ENCODE results near the gene ELMO3.

The ELMO3 gene

DNA sequence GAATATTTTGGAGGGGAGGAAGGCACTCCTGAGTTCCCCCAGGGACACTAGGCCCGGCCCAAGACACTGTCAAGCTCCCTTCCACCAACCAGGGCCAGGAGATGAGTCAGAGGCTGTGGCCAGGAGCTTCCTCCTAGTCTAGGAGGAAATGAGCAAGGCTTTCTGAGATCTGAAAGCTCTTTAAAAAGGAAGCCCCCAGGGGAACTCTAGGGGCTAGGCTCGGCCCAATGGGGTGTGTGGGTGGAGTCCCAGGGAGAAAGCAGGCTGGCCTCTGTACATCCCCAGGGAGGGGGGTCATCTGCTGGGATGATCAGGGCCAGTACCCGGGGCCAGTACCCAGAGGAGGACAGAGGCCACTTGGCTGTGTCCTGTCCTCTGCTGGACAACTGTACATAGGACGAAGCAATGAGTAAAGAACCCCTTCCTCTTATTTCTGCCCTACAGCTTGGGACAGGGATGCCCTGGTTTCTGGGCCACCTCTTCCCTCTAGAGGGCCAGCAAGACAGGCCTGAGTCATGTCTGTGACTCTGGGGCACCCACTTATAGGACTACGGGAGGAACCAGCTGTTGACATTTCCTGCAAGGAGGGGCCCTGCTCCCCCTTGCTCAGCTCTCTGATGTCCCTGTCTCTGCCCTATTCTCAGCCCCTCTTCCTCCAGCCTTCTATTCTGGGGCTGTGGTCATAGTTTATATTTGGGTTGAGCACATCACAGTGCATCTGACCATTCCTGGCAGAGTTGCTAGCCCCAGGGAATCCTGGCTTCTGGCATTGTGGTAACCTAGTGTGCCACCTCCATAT, 45.7 kb downstream of the ELMO3 start:
- no peak for DNase-seq

DNA sequence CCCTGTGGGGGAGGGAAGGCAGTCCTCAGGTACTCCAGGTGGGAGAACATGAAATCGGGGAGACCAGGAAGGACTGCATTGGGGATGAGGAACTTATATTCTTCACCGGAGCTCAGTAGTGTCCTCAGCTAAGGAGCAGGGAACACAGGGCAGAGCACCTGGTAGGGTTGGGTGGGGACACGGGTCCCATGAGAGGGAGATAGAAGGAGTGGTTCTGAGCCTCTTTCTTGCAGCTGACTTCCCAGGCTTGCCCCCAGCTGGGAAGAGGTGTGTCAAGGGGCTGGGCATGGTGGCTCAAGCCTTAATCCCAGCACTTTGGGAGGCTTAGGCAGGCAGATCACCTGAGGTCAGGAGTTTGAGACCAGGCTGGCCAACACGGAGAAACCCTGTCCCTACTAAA, 46.3 kb downstream of the ELMO3 start:
- DNase-seq: no peak

DNA sequence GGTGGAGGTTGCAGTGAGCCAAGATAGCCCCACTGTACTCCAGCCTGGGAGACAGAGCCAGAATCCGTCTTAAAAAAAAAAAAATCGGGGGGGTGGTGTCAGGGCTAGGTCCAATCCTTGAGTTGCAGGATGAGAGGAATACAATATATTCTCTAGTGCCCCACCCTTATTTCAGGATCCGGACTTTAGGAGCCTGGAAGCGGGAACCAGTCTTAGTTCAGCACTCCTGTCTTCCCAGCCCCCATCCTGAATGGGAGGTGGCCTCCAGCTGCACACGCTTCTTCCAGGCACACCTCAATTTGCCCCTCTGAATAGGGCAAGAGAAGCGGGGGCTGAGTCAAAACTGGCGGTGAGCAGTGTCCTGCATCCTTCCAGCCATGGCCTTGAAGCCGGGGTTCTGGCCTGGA, 46.7 kb downstream of the ELMO3 start:
- no peak for DNase-seq

DNA sequence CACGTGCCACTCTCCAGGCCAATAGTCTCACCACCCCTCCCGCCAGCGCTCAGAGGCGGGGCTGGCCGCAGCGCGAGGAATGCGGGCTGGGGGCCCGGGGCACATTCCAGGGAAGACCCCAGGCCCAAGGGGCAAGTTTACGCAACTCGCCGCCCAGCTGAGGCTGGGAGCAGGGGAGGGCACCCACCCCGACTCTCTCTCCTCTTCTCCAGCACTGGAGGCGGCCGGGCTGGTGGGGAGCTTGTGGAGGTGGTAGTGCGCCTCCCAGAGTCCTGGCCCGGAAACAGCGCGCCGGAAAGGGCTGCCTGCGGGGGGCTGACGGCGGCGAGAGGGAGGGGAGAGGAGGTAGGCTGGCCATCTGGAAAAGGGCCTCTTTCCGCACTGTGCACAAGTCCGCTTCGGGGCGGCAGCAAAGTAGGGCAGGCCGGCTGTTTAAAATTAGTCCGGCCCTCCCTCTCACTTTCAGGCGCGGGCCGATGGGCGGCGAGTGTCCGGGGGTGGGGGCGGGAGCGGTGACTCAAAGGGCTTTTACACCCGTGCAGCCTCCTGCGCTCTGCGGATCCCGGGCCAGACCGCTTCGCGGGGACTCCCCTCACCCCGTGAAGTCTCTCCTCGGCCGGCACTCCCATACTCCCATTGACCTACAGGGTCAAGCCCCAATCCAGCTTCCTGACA, 47.3 kb downstream of the ELMO3 start:
- DNase-seq: no peak

DNA sequence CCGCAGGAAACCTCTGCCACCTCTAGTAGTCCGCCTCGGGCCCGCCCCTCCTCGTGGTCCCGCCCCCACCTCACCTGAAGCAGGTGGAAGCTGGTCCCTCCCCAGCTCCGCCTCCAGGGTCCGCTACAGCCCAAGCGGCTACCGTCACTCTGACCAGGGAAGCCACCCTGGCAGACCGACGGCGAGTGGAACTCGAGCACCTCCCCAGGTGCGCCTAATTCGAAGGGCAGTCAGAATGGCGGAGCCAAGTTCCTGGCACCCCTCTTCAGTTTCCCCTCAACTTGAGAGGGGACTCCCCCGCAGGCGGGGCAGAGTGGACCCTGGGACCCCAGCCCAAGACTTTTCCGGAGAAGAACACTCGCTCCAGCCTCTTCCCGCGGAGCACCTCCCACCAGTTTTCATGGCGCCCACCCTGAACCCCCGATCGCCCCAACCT, 47.8 kb downstream of the ELMO3 start:
- peak; percentile 45 for DNase-seq

DNA sequence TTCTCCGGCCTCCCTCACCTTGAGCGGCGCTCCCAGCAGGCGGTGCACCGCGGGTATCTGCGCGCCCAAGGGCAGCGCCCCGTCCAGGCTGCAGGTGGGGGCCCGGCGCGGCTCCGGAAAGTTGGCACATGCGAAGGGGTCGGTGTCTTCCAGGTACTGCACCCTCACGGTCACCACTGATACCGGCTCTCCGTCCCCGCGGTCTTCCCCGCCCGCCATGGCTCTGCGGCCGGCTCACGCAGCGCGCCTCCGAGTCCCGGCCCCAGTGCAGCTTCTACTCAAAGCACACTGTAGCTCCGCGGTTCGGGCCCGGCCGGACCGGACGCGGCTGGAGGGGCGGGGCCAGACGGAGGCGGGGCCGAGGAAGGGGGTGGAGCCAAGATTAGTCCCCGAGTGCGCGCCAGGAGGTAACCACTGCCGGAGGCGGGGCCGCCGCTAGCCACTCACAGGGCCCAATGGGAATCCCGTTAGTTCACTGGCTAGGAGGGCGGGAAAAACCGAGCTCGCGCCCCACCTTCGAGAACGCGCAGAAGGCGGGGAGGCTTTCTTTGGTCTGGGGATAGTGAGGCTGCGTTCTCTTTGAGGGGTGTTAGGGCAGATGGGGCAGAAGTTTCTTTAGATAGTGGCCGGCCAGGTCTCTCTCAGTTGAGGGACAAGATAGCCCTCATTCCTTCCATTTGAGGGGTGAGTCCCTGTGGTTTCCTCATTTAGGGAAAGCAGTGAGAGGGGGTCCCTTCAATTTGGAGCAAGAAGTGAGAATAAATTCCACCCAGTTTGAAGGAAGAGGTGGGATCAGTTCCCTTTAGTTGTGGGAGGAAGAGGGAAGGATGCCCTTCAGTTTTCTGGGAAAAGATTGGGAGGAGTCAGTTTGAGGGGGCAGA, 48.5 kb downstream of the ELMO3 start, which contains the start of gene FHOD1:
TSS of gene FHOD1 (minus strand) at position 290 of the 881 bp plus-strand sequence. CDS start at position 219, 71 bp downstream.
- DNase-seq: peak; percentile 55

DNA sequence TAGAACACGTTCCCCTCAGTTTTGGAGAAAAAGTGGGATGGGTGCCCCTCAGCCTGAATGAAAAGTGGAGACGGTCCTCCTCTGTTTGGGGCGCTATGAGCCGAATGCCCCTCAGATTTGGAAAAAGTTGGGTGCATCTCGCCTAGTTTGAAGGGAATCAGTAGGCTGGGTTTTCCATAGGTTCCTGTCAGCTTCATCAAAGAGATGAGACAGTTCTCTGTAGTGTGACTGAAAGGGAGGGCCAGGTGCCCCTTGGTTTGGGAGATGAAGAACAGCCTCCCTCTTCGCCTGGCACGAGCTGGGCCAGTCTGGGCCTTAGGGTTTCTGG, 49.1 kb downstream of the ELMO3 start:
- no peak for DNase-seq

DNA sequence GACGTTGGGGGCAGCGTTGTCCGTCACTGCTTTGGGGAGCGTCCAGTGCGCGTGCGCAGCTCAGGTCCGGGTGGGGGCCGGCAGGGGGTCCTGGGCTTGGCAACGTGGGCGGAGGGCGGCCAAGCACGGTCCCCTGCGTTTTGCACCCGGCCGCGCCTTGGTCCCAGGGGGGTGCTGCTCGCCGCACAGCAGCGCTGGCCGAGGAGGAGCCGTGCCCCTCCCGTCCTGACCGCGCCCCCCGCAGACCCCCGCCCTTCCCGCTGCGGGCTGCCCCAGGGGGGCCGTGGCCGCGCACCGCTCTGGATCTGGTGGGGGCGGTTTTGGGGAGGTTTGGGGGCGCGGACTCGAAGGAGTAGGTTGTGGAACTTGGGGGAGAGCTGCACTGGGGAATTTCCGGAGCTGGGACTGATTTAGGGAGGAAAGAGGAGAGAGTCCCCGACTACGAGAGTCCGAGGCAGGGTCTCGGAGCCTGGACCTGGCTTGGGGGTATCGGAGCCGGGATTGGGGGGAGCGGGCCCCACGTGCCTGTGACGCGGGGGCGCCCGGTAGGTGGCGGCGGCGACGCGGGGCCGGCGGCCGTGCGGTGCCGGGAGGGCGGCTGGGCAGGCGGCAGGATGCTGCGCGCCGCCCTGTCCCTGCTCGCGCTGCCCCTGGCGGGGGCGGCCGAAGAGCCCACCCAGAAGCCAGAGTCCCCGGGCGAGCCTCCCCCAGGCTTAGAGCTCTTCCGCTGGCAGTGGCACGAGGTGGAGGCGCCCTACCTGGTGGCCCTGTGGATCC, 49.7 kb downstream of the ELMO3 start, which contains the start of gene SLC9A5:
TSS of gene SLC9A5 (plus strand) at position 579 of the 777 bp plus-strand sequence. CDS start at position 615, 36 bp downstream.
- DNase-seq: no peak

DNA sequence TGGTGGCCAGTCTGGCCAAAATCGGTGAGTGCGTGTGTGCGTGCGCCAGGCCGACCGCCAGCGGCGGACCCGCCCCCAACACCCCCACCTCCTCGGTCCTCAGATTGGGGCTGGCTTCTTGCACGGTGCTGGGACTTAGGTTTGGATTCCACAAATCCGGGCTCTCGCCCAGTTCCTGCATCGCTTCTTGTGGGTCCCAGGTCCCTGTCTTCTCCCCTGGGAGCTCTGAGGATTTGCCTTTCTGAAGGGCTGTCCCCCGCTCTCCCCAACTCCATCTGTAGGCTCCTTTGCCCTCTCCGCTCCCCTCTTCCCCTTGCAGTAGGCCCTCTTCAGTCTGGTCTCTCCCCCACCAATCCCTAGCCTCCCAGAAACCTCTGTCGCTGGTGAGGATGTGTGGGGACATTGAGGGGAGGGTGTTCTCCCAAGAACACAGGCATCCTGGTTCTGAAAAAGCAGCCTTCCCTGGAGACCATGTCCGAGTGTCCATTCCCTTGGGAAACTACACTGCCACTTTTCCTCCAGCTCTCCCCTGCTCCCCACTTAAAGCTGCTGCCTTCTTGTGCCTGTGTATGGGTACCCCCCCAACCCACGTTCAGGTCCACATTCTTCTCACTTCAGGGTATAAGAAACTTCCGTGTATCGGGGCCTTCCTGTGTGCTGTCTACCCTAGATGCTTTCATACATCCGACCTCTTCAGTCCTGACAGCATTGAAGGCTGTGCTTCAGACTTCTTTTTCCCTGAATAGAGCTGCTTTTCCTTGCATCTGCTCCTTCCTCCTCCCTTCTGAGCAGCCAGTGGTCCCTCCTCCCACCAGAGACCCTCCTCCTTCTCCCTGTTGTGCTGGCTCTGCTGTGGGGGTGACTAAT, 50.5 kb downstream of the ELMO3 start:
- no peak for DNase-seq

DNA sequence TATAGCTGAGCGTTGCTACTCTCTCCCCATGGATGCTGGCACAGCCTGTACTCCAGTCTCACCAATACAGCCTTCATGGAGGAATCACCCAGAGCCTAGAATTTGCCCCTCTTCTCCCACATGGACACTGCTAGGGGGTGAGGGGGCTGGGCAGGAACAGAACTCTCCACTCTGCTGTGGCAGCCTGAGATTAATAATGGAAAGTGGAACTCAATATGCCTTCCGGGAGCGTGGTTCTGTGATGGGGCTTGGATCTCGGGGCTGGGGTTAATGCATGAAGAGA, 51.1 kb downstream of the ELMO3 start:
- no peak for DNase-seq

DNA sequence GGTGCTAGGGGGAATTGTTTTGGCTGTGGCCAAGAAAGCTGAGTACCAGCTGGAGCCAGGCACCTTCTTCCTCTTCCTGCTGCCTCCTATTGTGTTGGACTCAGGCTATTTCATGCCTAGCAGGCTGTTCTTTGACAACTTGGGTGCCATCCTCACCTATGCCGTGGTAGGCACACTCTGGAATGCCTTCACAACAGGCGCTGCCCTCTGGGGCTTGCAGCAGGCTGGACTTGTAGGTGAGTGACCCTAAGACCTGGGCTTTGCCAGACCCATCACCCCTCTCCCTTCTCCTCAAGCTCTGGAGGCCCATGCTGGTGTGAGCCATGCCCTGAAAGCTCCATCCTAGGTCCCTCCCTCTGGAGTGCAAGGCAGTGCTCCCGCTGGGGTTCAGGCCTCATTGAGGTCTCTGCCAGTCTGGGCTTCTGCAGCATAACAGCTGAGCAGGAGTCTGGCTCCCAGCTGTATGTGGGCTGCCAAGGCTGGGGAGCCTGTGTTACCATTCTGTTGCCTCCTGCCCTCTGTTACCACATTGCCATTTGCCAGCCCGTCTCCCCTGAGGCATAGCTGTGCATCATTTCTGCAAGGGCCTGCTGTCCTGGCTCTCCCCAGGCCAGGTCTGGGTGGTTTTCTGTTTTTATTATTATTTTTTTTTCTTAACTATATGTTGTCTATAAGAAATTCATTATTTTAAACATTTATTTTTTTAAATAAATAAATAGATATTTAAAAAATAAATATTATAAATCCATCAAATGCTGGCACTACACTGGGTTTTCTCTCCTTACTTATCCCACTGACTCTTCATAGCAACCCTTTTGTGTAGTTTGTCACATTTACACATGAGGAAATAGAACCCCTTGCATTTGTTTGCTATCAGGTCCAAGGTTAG, 53.9 kb downstream of the ELMO3 start:
- no peak for DNase-seq
